GM21825 (cell line): ENCODE data around the gene FOXB2.

Source experiments
- ATAC-seq: cut with Tn5 transposase; IDR thresholded peaks from one replicate; pipeline ENCODE4 v1.9.1; 2021; ENCODE audit warnings: mild to moderate bottlenecking, moderate library complexity; ENCODE audit not compliant: unreplicated experiment

FOXB2 gene

GRCh38 chr9:77015327-77016048, 4.0 kb upstream of the FOXB2 start:
- ATAC-seq, result no peak

GRCh38 chr9:77016121-77016525, 3.3 kb upstream of the FOXB2 start:
- no peak for ATAC-seq

- no peak for ATAC-seq
Observed at GRCh38 chr9:77016526-77017504, 2.6 kb upstream of the FOXB2 start.

- no peak for ATAC-seq
Observed at GRCh38 chr9:77017505-77017894, 2.0 kb upstream of the FOXB2 start.

- no peak for ATAC-seq
Observed at GRCh38 chr9:77018058-77018968, 1.1 kb upstream of the FOXB2 start.

GRCh38 chr9:77018969-77019235, 553 bp upstream of the FOXB2 start:
- no peak for ATAC-seq

- ATAC-seq, result no peak
Observed at GRCh38 chr9:77019926-77020412, 514 bp downstream of the FOXB2 start.

GRCh38 chr9:77020413-77021290, 1.2 kb downstream of the FOXB2 start:
- ATAC-seq, result no peak

GRCh38 chr9:77021291-77021894, 1.9 kb downstream of the FOXB2 start:
- ATAC-seq, result no peak

GRCh38 chr9:77021922-77022782, 2.7 kb downstream of the FOXB2 start:
- ATAC-seq, result no peak

- ATAC-seq, result no peak
Observed at GRCh38 chr9:77022783-77023440, 3.5 kb downstream of the FOXB2 start.

GRCh38 chr9:77023726-77024125, 4.3 kb downstream of the FOXB2 start:
- no peak for ATAC-seq

GRCh38 chr9:77024776-77025545, 5.5 kb downstream of the FOXB2 start:
- ATAC-seq, result no peak

GRCh38 chr9:77028478-77028877, 9.0 kb downstream of the FOXB2 start:
- ATAC-seq, result no peak

GRCh38 chr9:77030045-77030444, 10.6 kb downstream of the FOXB2 start:
- no peak for ATAC-seq

- no peak for ATAC-seq
Observed at GRCh38 chr9:77038281-77039036, 19.0 kb downstream of the FOXB2 start.

GRCh38 chr9:77040340-77040739, 20.9 kb downstream of the FOXB2 start:
- no peak for ATAC-seq
